HG03066 (cell line): ENCODE results near the gene MMP23B.
"Not testable (repeated sequence)": the region's sequence is repeated elsewhere in the genome, so short reads cannot be mapped to it uniquely, and the experiment has no call there.

ENCODE experiments used
- ATAC-seq: cut with Tn5 transposase; IDR thresholded peaks from one replicate; pipeline ENCODE4 v1.9.1; 2021; ENCODE audit warnings: low read depth; ENCODE audit not compliant: unreplicated experiment

Gene MMP23B

GRCh38 chr1:1629430-1630190 lies 2.4 kb upstream of the MMP23B start:
- ATAC-seq = no peak

GRCh38 chr1:1630191-1630964 lies 1.6 kb upstream of the MMP23B start:
- peak; percentile 54 for ATAC-seq

DNA sequence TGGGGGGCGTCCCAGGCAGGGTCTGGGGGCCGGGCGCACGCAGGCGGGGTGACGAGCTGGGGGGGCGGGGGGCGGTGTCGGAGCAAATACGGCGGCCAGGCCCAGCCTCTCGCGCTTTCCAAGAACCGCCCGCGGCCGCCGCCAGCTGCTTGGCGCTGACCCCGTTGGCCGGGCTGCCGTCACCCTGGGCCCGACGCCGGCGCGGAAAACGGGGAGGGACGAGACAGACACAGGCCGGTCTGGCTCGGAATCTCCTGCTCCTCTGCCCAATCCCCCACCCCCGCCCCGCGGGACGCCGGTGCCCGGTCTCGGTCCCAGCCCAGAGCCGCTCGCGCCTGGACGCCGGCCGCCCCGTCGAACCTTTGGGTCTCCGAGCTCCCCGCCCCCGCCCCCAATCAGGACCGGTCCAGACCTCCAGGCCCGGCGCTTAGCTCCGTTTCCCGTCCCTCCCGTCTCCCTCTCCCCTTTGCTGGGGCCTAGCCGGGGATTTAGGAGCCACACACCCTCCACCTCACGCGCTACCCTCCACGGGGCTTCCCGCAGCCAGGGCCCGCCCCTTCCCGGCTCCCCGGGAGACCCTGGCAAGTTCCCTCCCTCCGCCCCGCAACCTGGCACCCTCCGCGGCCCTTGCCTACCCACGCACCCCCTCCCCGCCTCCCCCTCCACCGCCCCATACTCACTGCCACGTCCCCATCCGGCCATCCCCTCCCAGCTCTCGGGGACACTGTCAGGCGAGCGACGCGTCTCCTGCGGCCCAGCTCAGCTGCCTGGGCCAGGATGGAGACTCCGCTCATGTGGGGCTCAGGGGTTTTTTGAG lies 800 bp upstream of the MMP23B start:
- no peak for ATAC-seq

DNA sequence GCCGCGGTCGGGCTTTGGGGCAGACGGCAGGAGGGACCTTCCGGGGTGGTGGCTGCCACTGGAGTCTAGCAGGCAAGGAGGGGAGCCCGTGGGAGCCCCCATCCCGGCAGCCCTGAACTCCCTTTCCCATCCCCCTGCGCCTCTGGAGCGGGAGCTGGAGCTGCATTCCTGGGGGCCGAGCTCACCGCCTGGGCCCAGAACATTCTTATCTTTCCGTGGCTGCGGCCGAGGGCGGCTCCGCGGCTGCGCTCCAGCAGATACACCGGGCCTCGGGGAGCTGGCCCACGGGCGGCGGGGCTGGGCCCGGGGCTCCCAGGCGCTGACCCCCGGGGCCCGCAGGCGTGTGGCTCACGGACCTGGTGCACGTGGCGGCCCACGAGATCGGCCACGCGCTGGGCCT lies 1.4 kb downstream of the MMP23B start:
- not testable (repeated sequence) for ATAC-seq

DNA sequence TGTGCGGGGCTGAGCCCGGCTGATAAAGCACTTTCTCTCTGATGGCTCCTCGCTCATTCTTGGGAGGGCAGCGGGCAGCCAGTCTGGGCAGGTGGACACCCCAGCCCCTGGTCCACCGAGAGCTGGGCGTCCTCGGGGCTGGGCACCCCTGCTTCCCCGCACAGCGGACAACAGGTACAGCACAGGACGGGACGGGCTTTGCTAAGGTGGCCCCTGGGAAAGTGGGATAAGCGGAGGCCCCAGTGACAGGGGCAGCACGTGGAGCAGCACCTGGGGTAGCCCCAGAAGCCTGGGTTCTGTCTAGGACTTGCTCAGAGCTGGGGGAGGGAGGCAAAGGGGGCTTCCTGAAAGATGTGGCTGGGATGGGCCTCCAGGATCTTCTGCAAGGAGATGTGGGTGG lies 2.6 kb downstream of the MMP23B start:
- ATAC-seq = not testable (repeated sequence)

DNA sequence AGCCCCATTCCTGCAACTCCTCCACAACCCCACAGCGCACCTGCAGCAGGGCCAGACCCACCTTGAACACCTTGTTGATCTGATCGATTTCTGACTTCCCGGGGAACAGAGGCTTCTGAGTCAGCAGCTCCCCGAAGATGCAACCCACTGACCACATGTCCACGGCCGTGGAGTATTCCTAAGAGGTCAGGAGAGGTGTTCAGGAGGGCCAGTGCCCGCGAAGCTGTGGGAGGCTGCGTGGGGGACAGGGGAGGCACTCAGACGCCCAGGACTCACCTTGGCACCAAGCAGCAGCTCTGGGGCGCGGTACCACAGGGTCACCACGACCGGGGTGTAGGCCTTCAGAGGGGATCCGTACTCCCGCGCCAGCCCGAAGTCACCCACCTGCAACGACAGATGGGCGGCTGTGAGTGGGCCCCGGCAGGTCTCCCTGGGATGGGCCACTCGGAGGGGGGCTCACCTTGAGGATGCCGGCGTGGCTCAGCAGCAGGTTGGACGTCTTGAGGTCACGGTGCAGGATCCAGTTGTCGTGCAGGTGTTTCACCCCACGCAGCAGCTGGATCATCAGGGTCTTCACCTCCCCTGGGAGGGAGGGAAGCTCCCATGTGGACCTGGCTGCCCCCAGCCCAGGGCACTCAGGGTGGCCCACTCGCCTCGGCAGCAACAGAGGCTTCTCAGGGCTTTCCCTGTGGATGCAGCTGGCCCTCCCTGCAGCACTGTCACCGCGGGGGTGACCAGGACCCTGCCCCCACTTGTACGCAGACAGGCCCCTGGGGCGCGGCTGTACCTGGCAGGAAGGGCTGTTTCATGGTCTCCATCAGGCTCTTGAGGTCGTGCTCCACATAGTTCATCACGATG lies 4.9 kb downstream of the MMP23B start:
- not testable (repeated sequence) for ATAC-seq

DNA sequence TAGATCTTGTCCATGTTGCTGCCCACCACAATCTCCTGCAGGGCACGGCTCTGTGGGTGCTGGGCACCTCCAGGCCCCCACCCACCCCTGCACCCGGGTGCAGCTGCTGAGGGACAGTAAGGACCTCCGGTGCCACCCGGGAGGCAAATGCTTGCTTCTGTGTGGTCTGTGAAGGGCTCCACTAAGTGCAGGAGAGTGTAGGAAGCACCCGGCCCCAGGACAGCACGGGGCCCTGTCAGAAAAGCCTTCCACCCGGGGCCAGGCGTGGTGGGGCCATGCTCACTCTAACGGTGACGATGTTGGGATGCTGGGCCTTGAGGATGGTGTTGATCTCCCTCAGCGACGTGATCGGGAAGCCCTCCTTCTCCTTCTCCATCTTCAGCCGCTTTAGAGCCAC lies 5.5 kb downstream of the MMP23B start:
- not testable (repeated sequence) for ATAC-seq

DNA sequence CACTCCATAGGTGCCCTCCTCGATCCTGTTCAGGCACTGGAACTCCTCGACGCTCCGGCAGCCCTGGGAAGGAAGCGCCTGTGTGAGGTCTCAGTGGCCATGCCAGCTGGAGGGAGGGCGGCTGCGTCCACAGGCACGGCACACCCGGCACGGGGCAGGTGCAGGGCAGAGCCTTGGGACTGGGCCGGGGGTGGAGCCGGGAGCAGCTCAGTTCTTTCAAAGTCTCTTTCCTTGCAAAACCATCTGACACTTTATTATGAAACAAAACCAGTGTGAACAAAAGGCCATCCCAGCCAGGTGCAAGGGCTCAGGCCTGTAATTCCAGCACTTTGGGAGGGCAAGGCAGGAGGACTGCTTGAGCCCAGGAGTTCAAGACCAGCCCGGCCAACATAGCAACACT lies 6.6 kb downstream of the MMP23B start:
- not testable (repeated sequence) for ATAC-seq

- ATAC-seq = not testable (repeated sequence)
Measured at GRCh38 chr1:1639368-1639767, 7.4 kb downstream of the MMP23B start.

DNA sequence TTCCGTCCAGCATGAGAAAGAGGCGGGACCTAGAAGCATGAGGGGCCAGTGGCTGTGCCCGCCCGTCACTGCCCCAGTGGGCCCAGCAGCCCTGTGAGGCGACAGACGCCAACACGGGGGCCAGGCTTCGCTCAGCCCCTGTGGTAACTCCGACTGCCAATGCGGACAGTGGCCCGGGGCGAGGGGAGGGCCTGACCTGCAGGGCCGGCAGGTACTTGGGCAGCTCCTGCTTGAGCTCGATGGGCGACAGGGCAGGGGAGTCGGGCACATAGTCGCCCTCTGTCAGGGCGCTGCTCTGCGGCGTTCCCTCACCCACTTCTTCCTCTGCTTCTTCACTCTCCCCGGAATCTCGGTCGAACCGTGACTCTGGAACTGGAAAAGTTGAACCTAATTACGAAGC lies 8.1 kb downstream of the MMP23B start:
- not testable (repeated sequence) for ATAC-seq

DNA sequence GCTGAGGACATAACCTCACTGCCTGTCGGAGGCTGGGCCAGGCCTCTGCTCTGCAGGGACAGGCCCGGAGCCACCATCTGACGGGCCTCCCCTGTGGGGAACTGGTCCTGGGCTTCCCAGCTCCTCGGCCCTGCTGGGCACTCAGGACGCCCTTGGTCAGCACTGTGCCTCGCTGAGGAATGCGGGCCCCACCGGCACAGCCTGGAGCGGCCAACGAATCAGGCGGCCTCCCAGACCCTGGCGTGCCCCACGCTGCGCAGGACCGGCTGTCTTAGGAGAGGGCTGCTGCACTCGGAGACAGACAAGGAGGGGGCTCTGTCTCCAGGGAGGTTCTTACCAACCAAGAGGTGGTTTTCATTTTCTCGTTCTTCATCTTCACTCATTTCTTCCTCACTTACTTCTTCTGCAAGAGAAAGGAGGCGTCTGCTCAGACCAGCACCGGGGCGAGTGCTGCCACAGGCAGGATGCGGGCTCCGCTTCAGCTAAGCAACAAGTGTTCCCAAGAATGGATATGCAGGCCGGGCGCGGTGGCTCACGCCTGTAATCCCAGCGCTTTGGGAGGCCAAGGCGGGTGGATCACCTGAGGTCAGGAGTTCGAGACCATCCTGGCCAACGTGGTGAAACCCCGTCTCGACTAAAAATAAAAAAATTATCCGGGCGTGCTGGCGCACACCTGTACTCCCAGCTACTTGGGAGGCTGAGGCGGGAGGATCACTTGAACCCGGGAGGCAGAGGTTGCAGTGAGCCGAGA lies 8.9 kb downstream of the MMP23B start:
- not testable (repeated sequence) for ATAC-seq

GRCh38 chr1:1646326-1646725 lies 14.4 kb downstream of the MMP23B start:
- ATAC-seq = not testable (repeated sequence)

DNA sequence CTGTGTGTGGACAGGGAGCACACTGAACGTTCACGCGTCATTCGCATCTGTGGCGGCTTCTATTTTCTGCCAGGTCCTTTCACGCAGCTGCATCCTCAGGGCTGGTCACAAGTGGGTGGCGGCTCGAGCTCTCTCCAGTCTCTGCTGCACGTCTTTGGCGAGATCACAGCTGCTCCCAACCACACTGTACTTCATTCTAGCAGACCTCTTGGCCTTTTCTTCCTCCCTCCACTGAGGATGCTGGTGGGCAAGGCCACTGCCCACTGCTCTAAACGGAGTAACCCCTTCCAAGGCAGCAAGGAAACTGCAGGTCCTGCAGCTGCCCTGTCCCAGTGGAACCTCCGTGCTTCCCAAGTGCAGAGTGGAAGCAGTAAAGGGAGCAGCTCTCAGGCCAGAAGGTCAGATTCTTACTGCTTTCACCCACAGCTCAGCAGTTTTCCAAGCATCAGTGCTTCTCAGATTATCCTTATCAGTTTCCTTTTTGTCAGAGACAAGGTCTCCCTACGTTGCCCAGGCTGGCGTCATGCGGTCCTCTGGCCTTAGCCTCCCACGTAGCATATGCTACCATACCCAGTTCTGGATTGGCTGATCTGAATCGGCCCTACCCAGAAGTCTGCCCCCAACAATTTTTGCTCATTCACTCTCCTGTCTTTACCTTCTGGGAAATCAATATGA lies 15.7 kb downstream of the MMP23B start:
- ATAC-seq = not testable (repeated sequence)

DNA sequence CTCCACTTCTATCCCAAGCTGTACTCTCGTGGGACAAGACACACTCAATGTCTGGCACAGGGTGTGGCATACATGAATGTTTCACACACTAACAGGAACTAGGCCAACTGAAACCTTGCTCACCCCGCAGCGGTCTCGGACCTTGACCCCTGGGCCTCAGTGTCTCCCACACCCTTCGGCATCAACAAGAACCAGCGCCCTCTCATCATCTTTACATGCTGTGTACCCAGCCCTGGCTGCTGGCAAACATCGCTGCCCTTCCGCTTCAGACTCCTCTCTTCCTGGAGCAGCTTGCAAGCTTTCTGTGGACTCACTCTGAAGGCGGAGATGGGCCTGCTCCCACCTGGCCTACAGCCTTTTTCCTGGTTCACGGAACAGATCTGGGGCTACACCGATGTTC lies 16.3 kb downstream of the MMP23B start:
- not testable (repeated sequence) for ATAC-seq

DNA sequence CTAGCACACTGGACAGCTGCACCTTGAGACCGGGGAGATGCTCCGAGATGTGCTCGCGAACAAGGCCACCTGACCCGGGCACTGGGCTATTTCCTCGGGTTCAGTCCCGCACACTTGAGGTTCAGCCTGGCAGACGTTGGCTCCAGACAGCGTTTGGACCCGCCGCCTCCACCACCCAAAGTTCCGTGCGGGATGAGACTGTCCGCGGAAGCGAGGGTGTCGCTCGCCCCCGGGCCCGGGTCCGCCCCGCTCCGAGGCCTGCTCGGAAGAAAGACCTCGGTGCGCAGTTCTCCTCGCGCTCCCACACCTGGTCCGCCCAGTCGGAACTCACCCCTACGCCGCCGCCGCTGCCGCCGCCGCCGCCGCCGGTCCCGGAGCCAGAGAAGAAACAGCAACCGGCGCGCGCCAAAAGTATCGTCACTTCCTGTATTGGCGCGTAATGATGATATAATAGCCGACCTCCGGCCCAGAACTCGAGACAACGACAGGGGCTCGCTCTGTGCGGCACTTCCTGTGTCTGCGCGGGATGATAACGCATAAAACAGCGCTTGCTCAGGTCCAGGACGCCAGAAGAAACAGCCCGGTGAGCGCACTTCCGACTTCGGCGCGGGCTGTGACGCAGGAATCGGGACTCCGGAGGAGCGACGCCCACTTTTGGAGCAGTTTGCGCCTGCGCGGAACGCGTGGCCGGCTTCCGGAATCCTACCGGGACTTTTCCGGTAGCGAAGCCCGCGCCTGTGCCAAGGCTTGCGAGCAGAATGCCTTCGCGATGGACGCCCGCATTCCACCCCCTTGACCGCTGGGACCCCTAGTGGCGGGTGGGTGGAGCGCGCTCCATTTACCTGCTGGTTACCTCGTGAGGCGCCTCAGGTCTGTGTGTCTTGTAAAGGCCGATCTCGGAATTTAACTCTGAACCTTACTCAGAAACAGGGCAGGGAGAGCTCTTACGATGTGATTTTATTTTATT lies 26.9 kb downstream of the MMP23B start, which contains the start of gene CDK11B:
TSS of gene CDK11B (minus strand) at position 422 of the 967 bp plus-strand sequence. CDS start 1,519 bp downstream, outside the sequence.
- peak; percentile 69 for ATAC-seq

DNA sequence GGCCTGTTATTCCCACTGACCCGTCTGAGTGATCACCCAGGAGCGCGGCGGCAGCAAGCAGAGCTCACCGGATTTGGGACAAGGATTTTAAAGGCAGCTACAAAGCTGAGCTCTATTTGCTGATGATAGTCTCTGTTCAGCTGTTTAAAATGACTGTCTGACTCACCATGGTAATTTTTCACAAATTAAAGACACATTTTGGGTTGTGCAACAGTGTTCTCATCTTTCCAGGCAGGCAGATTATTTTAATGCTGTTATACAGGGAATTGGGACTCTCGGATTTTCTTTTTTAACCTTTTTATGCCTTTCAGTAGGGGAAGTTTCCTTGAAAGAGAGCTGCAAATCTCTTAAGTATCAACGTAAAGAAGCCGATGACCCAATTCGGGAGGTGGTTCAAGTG lies 30.4 kb downstream of the MMP23B start:
- not testable (repeated sequence) for ATAC-seq

- ATAC-seq = not testable (repeated sequence)
Measured at GRCh38 chr1:1662830-1663560, 31.0 kb downstream of the MMP23B start.
